GM15510 (cell line): ENCODE data around the gene CIZ1.
A peak's percentile ranks its signal among the peaks of the same experiment; 100 is the strongest.

ENCODE experiments used
- POLR2A ChIP-seq: IDR thresholded peaks from 3 replicates; pipeline ENCODE4 v1.6.1; 2011; ENCODE audit warnings: borderline replicate concordance; ENCODE audit not compliant: insufficient read length; ENCODE audit errors: extremely low read depth

The CIZ1 gene

DNA sequence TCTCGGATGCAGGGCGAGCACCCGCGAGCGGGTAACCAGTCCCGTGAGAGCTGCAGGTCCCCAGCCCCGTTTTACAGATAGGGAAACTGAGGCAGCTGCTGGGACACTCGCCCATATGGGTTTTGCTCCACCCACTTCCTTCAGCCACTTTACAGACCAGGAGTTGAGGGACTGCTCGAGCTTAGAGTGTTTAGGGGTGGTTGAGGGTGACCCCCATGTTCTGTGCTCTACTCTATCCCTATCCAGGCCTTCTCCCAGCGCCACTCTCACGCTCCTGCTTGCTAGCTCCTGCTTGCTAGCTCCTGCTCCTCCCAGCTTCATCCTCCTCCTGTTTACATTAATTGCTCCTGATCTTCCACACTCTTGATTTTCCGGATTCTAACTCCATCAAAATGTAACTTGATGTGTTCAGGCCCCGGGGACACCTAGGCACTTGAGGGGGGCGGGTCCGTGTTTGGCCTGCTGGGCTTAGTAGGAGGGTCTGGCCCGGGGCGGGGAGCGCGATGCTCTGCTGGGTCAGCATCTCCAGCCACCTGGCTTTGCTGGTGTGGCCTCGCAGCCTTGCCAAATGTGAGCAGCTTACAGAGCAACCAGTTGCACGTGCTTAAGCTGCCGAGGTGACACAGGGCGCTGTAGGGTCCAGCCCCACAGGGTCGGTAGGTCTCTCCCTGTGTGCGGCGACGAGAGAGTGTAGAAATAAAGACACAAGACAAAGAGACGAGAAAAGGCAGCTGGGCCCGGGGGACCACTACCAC is 62.4 kb downstream of the CIZ1 start:
- no peak for TF ChIP-seq POLR2A

DNA sequence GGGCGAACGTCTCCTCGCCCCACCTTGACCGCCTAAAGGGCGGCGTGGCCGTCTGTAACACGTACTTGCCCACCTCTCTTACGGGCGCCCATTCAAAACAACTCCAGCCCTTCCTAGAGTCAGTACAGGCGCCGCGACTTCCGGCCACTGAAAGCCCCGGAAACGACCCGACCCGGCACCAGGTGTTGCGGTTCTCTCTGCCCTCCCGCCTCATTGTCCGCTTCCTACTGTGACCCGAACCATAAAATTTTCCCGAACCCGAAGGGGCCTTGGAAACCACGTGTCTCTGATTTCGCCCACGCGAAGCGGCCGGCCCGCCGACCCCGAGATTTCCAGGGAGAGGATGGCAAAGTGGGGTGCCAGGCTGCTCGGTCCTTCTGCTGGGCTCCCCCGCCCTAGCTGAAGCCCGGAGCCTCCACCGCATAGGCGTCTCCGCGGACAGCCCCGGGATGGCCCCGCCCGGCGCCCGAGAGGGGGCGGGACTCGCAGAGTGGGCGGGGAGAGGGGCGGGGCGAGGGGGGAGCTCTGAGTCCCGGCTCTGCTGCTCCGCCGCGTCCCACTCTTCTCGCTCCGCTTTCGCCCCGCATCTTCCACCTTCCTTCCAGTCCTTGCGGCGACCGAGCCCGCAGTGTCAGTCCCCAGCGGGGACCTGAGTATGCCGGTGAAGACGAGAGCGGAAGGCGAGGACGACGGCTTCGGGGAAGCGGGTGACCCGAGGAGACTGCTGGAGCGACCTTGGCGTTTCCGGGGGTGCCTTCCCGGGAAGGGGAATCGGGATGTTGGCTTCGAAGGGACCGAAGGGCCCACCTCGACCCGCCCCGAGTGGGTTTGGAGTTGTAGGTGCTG is 63.2 kb downstream of the CIZ1 start:
- TF ChIP-seq POLR2A = no peak

- peak; percentile 47 for TF ChIP-seq POLR2A
Observed at GRCh38 chr9:128127568-128127989, 63.8 kb downstream of the CIZ1 start, which contains the start of gene PTGES2. PTGES2 (minus strand) TSS chr9:128127729; CDS start chr9:128127717, 12 bp downstream.

GRCh38 chr9:128125580-128126354 is 65.6 kb downstream of the CIZ1 start:
- no peak for TF ChIP-seq POLR2A

GRCh38 chr9:128124873-128125579 is 66.3 kb downstream of the CIZ1 start:
- no peak for TF ChIP-seq POLR2A

DNA sequence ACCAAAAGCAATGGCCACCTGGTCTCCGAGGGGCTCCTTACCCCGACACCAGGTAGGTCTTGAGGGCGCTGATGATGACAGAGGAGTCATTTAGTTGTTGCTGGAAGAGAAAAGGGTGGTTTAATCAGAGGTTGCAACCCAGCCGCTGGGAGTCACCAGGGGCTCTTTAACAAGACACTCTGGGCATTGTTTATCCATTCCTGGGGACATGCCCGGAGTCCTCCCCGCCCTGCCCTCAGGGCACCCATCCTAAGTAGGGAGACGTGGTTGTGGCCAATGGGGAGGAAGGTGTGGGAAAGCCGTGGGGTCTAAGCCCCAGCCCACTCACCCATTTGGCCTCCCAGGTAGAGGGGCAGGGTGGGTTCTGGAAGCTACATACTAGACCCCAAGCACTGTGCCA is 66.9 kb downstream of the CIZ1 start:
- TF ChIP-seq POLR2A = no peak

GRCh38 chr9:128123451-128124080 is 67.8 kb downstream of the CIZ1 start:
- no peak for TF ChIP-seq POLR2A

DNA sequence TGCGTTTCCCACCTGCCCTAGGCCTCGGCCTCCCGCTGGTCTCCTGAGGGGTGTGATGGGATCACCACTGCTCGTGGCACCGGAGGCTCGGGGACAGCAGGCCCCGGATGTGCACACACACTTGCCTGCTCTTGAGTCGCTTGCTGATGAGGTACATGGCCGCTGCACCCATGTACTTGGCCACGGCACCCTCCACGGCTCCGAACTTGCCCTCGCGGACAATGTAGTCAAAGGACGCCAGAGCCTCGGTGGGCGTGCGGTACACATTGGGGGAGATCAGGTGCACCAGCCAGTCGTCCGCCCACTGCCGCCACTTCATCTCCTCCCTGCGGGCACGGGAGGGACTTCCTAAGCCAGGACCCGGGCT is 68.6 kb downstream of the CIZ1 start:
- TF ChIP-seq POLR2A = no peak

DNA sequence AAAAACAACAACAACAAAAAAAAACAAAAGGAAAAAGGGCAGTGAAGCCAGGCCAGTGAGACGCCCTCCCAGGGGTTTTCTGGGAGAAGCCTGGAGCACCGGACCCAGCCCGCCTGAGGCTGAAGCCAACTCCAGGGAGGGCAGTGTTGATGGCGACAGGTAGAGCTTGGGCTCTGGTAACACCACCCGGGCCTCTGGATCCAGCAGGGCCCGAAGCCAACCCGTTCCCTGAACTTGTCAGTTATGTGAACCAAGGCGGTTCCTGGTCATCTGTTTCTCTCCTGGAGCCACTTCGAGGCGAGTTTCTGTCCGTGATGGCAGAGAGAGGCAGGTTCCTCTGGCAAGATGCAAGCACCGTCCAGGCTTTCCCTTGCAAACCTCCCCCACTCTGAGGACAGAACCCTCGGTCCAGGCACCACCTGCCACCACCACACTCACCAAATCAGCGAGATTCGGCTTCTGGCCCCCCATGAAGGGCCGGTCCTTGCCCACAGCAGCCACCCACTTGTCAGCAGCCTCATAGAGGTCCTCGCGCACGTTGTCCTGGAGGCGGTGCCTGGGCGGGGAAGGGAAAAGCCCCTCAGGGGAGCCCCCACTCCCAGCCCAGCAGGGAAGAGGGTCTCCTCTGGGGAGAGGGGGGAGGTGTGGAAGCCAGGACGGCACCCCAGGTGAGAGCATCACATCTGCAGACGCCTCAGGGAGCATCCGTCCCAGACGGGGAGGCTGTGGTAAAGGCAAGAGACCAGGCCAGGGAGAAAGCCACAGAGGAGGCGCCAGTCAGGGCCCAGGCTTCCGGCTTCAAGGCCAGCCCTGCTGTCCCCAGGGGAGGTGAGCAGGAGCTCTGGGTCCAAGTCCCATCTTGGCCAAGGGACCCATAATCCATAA is 69.2 kb downstream of the CIZ1 start:
- TF ChIP-seq POLR2A = no peak

GRCh38 chr9:128121466-128121810 is 69.9 kb downstream of the CIZ1 start:
- TF ChIP-seq POLR2A = no peak

DNA sequence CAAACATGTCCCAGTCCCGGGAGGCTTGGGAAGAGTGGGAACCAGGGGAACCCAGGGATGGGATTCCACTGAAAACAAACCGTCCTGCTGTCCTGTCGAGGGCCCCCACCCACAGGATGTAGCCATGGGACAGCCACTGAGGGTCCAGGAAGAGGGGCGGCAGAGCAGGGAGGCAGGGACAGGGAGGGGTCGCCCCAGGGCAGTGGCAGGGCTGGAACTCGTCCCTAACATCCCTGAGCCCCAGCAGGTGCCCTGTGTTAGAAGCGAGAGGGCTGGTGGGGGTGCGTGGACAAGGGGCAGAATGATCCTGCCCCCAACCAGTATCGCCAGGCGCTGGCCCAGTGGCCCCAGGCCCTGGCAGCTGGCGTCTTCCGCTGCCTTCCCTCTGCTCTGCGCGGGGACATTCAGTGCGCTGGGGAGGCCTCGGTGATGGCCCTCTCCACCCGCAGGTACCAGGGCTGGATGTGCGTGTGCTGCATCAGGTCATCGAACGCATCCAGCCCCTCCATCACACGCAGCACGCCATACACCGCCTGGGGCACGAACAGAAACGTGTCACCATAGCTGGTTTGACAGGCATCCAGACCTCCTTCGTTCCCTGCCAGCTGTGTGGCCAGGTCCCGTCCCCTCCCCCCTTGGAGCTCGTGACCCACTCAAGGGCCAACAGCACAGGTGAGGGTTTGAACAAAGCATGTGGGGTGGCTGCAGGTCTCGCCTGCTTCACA is 70.5 kb downstream of the CIZ1 start:
- TF ChIP-seq POLR2A = peak; percentile 14

DNA sequence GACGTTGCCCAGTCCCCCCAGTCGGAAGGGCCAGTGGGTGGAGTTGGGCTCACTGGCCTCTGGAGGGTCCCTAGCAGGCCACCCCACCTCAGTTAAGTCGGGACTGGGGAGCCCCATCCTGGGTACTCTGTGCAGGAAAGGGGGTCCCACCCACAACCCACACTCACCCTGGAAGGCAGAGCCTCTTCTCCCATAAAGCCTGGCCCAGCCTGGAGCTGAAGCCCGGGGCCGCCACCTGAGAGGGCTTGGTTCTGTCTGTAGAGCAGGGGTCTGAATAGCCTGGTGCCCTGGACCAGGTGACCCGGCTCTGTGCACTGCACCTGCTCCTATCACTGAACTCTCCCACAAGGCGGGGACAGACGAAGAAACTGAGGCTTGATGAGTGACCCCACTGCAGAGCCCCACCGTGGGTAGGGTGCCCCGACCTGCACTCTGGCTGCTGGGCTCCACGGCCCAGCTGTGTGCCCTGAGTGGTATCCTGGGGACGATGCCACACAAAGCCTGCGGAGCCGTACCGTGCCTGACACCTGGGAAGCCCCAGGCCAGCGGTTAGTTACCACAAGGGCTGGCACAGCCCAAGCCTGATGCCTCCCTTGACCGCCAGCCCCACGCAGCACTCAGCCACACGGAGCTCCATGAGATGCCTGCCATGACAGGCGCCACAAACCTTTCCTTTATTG is 71.2 kb downstream of the CIZ1 start:
- no peak for TF ChIP-seq POLR2A

DNA sequence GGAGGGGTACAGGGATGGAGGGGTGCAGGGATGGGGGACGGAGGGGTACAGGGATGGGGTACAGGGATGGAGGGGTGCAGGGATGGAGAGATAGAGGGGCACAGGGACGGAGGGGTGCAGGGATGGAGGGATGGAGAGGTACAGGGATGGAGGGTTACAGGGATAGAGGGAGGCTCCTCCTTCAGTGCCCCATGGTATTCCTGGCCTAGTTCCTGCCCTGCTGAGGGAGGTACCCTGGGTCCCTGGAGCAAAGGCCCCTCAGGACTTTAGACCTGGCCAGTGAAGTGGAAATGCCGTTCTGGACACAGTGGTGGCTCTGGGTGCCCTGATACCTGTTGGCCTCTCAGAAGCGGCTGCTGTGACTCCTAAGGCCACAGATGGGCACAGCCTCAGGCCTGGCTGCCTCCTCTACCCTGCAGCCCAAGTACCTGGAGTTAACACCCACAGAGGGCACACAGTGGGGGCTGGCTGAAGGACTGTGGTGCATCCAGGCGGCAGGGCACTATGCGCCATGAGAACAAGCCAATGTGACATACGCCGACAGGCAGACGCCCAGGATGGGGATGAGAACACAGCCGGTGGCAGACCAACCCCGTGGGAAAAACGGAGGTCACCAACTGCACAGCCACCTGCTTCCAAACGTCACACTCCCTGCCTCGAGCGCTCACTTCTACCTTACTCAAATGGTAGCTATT is 72.3 kb downstream of the CIZ1 start:
- no peak for TF ChIP-seq POLR2A
